ENCODE data around the gene FYB1. TPM values are rescaled to one million over a fixed set of nuclear protein-coding genes. Genes with fewer than 3 reads are reported as not detected.

Gene FYB1
- total RNA-seq, 1 experiment from 2014 or later, result 0.12 TPM

GRCh38 chr5:39264528-39264927 is 45.2 kb upstream of the FYB1 start:
- DNase-seq (ENCODE audit: unreplicated experiment), result no peak
- no peaks in the 10 kb centered on the region for H3K27me3 Mint-ChIP-seq (ENCODE audit: insufficient read depth, unreplicated experiment)
- peaks cover 5% of the 10 kb centered on the region for H3K4me1 Mint-ChIP-seq (ENCODE audit: insufficient read depth, unreplicated experiment)
- no peaks in the 10 kb centered on the region for H3K9me3 Mint-ChIP-seq (ENCODE audit: unreplicated experiment)
- BruUV-seq (replicated peaks), result no TSS peak
- no peak overlapping the region for H3K27ac Mint-ChIP-seq (ENCODE audit: low read depth, unreplicated experiment)
- H3K36me3 Mint-ChIP-seq (ENCODE audit: insufficient read depth, unreplicated experiment), result no peaks in the 10 kb centered on the region
- ChIA-PET POLR2A (no interaction called here), CTCF (interaction anchor here (0.6 to 5.5 kb wide), 6 partner anchors 9 to 307 kb away, joined by 3 to 28 read pairs (median 4); no protein-coding TSS in a partner anchor)
- intact Hi-C loops (cut with micrococcal nuclease), result no loop called here
- TF ChIP-seq CTCF (IDR thresholded peaks at IDR 0.05; ENCODE audit: unreplicated experiment), result no peak
- no peak overlapping the region for H3K4me3 Mint-ChIP-seq (ENCODE audit: unreplicated experiment)

- ChIA-PET POLR2A (interaction anchor here (0.7 kb wide), 1 partner anchor 160 kb away, joined by 3 read pairs; no protein-coding TSS in a partner anchor), CTCF (interaction anchor here (0.6 kb wide), 1 partner anchor 165 kb away, joined by 3 read pairs; no protein-coding TSS in a partner anchor)
- no peak for TF ChIP-seq CTCF (IDR thresholded peaks at IDR 0.05; ENCODE audit: unreplicated experiment)
- no peak for DNase-seq (ENCODE audit: unreplicated experiment)
- no peaks in the 10 kb centered on the region for H3K36me3 Mint-ChIP-seq (ENCODE audit: insufficient read depth, unreplicated experiment)
- no TSS peak for BruUV-seq (replicated peaks)
- intact Hi-C loops (cut with micrococcal nuclease), result no loop called here
- no peak overlapping the region for H3K4me3 Mint-ChIP-seq (ENCODE audit: unreplicated experiment)
- H3K9me3 Mint-ChIP-seq (ENCODE audit: unreplicated experiment), result no peaks in the 10 kb centered on the region
- no peaks in the 10 kb centered on the region for H3K27me3 Mint-ChIP-seq (ENCODE audit: insufficient read depth, unreplicated experiment)
- H3K4me1 Mint-ChIP-seq (ENCODE audit: insufficient read depth, unreplicated experiment), result peaks cover 5% of the 10 kb centered on the region
- H3K27ac Mint-ChIP-seq (ENCODE audit: low read depth, unreplicated experiment), result no peak overlapping the region
Measured at GRCh38 chr5:39262981-39263380, 43.6 kb upstream of the FYB1 start.

- no TSS peak for BruUV-seq (replicated peaks)
- H3K36me3 Mint-ChIP-seq (ENCODE audit: insufficient read depth, unreplicated experiment), result no peaks in the 10 kb centered on the region
- no peak for TF ChIP-seq CTCF (IDR thresholded peaks at IDR 0.05; ENCODE audit: unreplicated experiment)
- POLR2A ChIA-PET, result interaction anchor here (0.5 to 1.1 kb wide), 2 partner anchors 30 to 116 kb away, joined by 3 read pairs; no protein-coding TSS in a partner anchor
- intact Hi-C loops (cut with micrococcal nuclease), result no loop called here
- no peak for DNase-seq (ENCODE audit: unreplicated experiment)
- H3K27ac Mint-ChIP-seq (ENCODE audit: low read depth, unreplicated experiment), result no peak overlapping the region
- peaks cover 23% of the 10 kb centered on the region for H3K4me1 Mint-ChIP-seq (ENCODE audit: insufficient read depth, unreplicated experiment)
- CTCF ChIA-PET, result interaction anchor here (0.7 to 0.8 kb wide), 3 partner anchors 11 to 526 kb away, joined by 3 to 6 read pairs (median 3); no protein-coding TSS in a partner anchor
- H3K27me3 Mint-ChIP-seq (ENCODE audit: insufficient read depth, unreplicated experiment), result no peaks in the 10 kb centered on the region
- no peaks in the 10 kb centered on the region for H3K9me3 Mint-ChIP-seq (ENCODE audit: unreplicated experiment)
- H3K4me3 Mint-ChIP-seq (ENCODE audit: unreplicated experiment), result no peak overlapping the region
Measured at GRCh38 chr5:39260095-39260494, 40.7 kb upstream of the FYB1 start.

- Mint-ChIP-seq H3K27ac (ENCODE audit: low read depth, unreplicated experiment) (no peak overlapping the region), H3K4me3 (ENCODE audit: unreplicated experiment) (no peak overlapping the region), H3K4me1 (ENCODE audit: insufficient read depth, unreplicated experiment) (peaks cover 23% of the 10 kb centered on the region), H3K9me3 (ENCODE audit: unreplicated experiment) (no peaks in the 10 kb centered on the region), H3K27me3 (ENCODE audit: insufficient read depth, unreplicated experiment) (no peaks in the 10 kb centered on the region), H3K36me3 (ENCODE audit: insufficient read depth, unreplicated experiment) (no peaks in the 10 kb centered on the region)
- no peak for TF ChIP-seq CTCF (IDR thresholded peaks at IDR 0.05; ENCODE audit: unreplicated experiment)
- no peak for DNase-seq (ENCODE audit: unreplicated experiment)
- ChIA-PET CTCF (interaction anchor here (2.4 to 3.8 kb wide), 2 partner anchors 25 to 40 kb away, joined by 10 to 22 read pairs; no protein-coding TSS in a partner anchor), POLR2A (interaction anchor here (0.7 to 1.6 kb wide), 4 partner anchors 9 to 154 kb away, joined by 3 to 5 read pairs (median 4); partner anchors contain the start of gene FYB1)
- BruUV-seq (replicated peaks), result no TSS peak
- intact Hi-C loops (cut with micrococcal nuclease), result no loop called here
Measured at GRCh38 chr5:39257554-39257953, 38.2 kb upstream of the FYB1 start.

Measured in MCF 10A (cell line).